ENCODE results near the gene CCL5.
A peak's percentile ranks its signal among the peaks of the same experiment; 100 is the strongest.

CCL5 gene

GRCh38 chr17:35901631-35902175 lies 21.5 kb upstream of the CCL5 start (continued):
- TF ChIP-seq KLF17 (tag by site-specific recombination; IDR thresholded peaks at IDR 0.05) (no peak), ZNF221 (tag by site-specific recombination; IDR thresholded peaks at IDR 0.05; ENCODE audit: borderline replicate concordance) (no peak), ZNF10 (tag by site-specific recombination; IDR thresholded peaks at IDR 0.05) (no peak), ZNF248 (tag by site-specific recombination; IDR thresholded peaks at IDR 0.05) (no peak), SCRT1 (tag by site-specific recombination; IDR thresholded peaks at IDR 0.05; ENCODE audit: borderline replicate concordance) (no peak), ZNF350 (tag by site-specific recombination; IDR thresholded peaks at IDR 0.05) (no peak)

GRCh38 chr17:35900708-35901480 lies 20.7 kb upstream of the CCL5 start:
- H3K36me3 ChIP-seq (ENCODE audit: control insufficient read depth in 2 of 2, insufficient read depth in 1 of 2, low read length in 2 of 2): no peaks in the 10 kb centered on the region
- peak overlapping the region; percentile 36 for H3K27ac ChIP-seq (ENCODE audit: extremely low read depth, low read depth, low read length)
- CTCF ChIA-PET: interaction anchor here (0.5 kb wide), 1 partner anchor 47 kb away, joined by 3 read pairs; no protein-coding TSS in a partner anchor
- TF ChIP-seq SETDB1 (IDR thresholded peaks at IDR 0.05; ENCODE audit: insufficient read length, low read length) (peak; percentile 54), ZNF529 (tag by site-specific recombination; IDR thresholded peaks at IDR 0.05; ENCODE audit: insufficient replicate concordance) (no peak), GLIS1 (tag by site-specific recombination; IDR thresholded peaks at IDR 0.05) (peak; percentile 92), SP7 (tag by site-specific recombination; IDR thresholded peaks at IDR 0.05) (peak; percentile 58; the same call in 1 of the 2 replicates), HIC1 (tag by site-specific recombination; IDR thresholded peaks at IDR 0.05) (peak; percentile 25; the same call in 1 of the 2 replicates), ZNF600 (tag by site-specific recombination; IDR thresholded peaks at IDR 0.05) (peak; percentile 25; the same call in 1 of the 2 replicates), TRIM28 (IDR thresholded peaks at IDR 0.05; ENCODE audit: borderline replicate concordance, low read length) (peak; percentile 77; the same call in 1 of the 2 replicates), ZNF596 (tag by site-specific recombination; IDR thresholded peaks at IDR 0.05) (no peak), PRDM1 (tag by site-specific recombination; IDR thresholded peaks at IDR 0.05) (peak; percentile 93), ZBTB21 (tag by site-specific recombination; IDR thresholded peaks at IDR 0.05) (no peak), PRDM6 (tag by site-specific recombination; IDR thresholded peaks at IDR 0.05) (peak; percentile 50; the same call in 1 of the 2 replicates), ZNF366 (tag by site-specific recombination; conservative IDR thresholded peaks at IDR 0.05) (no peak), PRDM4 (tag by site-specific recombination; IDR thresholded peaks at IDR 0.05) (0 out of 2 replicates have a peak, but pooled peaks have one; percentile 48), ZNF354C (tag by site-specific recombination; IDR thresholded peaks at IDR 0.05; ENCODE audit: borderline replicate concordance, low read depth) (no peak), FEZF1 (tag by site-specific recombination; IDR thresholded peaks at IDR 0.05) (peak; percentile 84), ZNF558 (tag by site-specific recombination; IDR thresholded peaks at IDR 0.05) (no peak)
- H3K9me3 ChIP-seq (ENCODE audit: control insufficient read depth, insufficient read depth, low read depth, low read length): no peaks in the 10 kb centered on the region
- POLR2A ChIA-PET: interaction anchor here (0.7 kb wide), 2 partner anchors 21 to 30 kb away, joined by 3 to 5 read pairs; no protein-coding TSS in a partner anchor
- H3K4me3 ChIP-seq (ENCODE audit: low read depth, low read length): no peak overlapping the region
- H3K4me1 ChIP-seq (ENCODE audit: control insufficient read depth, insufficient read depth, low read length): peaks cover 9% of the 10 kb centered on the region
